CD4-positive, alpha-beta T cell treated with Interferon gamma for 1 hour (primary cell): ENCODE measurements around the gene KRTAP5-5.
"Not testable (repeated sequence)": the region's sequence is repeated elsewhere in the genome, so short reads cannot be mapped to it uniquely, and the experiment has no call there.

Source experiments
- DNase-seq: peaks from one replicate; pipeline ENCODE4 v3.0.0-alpha.2; 2020

KRTAP5-5 gene, protein sequence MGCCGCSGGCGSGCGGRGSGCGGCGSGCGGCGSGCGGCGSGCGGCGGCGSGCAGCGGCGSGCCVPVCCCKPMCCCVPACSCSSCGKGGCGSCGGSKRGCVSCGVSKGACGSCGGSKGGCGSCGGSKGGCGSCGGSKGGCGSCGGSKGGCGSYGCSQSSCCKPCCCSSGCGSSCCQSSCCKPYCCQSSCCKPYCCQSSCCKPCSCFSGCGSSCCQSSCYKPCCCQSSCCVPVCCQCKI

DNA sequence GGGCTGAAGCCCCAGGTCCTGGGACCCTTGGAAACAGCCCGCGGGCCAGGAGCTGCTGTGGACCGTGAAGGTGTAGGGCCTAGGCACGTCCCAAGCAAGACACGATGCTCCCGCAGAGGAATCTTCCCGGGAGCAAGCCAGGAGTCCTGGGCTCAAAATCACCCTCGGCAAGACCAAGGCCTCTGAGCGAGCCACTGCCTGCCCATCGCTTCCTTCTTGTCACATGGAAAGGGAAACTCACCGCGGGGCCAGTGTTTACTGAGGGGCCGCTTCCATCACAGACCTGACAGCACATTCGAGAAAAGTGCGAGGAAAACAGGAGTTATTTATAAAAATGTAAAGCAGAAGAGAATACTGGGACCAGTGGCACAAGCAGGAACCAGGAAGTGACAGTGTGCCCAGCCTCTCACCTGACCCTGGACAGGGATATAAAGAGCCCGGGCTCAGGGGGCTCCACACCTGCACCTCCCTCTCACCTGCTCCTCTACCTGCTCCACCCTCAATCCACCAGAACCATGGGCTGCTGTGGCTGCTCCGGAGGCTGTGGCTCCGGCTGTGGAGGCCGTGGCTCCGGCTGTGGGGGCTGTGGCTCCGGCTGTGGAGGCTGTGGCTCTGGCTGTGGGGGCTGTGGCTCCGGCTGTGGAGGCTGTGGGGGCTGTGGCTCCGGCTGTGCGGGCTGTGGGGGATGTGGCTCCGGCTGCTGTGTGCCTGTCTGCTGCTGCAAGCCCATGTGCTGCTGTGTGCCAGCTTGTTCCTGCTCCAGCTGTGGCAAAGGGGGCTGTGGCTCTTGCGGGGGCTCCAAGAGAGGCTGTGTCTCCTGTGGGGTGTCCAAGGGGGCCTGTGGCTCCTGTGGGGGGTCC, at the start of gene KRTAP5-5:
Gene KRTAP5-5 (plus strand): TSS at position 450 of the 860 bp plus-strand sequence. CDS start 66 bp downstream, at position 516.
- no peak for DNase-seq

DNA sequence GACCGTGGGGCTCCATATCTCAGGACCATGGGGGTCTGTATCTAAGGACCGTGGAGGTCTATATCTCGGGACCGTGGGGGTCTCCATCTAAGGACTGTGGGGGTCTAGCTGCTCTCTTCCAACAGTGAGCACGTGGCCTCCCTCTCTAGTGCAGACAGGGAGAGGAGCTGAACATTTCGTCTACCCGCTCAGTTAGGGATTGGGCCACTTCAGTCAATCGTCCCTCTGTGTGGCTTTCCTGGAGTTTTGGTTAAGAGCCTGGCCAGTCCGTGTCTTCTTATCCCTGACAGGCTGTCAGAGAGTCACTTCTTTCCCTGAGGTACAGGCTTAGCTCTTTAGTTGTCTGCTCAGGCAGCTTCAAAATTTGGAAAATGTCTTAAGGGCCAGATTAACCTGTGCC, 47.6 kb upstream of the KRTAP5-5 start:
- DNase-seq: no peak

DNA sequence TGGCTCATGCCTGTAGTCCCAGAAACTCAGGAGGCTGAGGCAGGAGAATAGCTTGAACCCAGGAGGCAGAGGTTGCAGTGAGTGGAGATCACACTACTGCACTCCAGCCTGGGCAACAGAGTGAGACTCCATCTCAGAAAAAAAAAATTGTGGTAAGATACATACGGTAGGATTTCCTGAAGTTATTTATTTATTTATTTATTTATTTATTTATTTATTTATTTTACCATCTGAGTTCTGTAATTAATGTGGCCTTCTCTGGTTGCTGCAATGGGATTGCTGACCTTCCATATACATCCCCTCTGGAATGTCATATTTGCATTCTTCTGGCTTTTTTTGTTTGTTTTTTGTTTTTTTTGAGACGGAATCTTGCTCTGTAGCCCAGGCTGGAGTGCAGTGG, 46.7 kb upstream of the KRTAP5-5 start:
- not testable (repeated sequence) for DNase-seq

DNA sequence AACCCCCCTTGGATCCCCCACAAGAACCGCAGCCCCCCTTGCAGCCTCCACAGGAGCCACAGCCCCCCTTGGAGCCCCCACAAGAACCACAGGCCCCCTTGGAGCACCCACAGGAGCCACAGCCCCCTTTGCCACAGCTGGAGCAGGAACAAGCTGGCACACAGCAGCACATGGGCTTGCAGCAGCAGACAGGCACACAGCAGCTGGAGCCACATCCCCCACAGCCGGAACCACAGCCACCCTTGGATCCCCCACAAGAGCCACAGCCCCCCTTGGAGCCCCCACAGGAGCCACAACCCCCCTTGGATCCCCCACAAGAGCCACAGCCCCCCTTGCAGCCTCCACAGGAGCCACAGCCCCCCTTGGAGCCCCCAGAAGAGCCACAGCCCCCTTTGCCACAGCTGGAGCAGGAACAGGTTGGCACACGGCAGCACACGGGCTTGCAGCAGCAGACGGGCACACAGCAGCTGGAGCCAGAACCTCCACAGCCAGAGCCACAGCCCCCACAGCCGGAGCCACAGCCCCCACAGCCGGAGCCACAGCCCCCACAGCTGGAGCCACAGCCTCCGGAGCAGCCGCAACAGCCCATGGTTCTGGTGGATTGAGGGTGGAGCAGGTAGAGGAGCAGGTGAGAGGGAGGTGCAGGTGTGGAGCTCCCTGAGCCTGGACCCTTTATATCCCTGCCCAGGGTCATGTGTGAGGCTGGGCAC, 44.8 kb upstream of the KRTAP5-5 start, which contains the start of gene KRTAP5-1:
Gene KRTAP5-1 (minus strand): TSS at position 623 of the 710 bp plus-strand sequence. CDS start 34 bp downstream, at position 589.
- DNase-seq: not testable (repeated sequence)

DNA sequence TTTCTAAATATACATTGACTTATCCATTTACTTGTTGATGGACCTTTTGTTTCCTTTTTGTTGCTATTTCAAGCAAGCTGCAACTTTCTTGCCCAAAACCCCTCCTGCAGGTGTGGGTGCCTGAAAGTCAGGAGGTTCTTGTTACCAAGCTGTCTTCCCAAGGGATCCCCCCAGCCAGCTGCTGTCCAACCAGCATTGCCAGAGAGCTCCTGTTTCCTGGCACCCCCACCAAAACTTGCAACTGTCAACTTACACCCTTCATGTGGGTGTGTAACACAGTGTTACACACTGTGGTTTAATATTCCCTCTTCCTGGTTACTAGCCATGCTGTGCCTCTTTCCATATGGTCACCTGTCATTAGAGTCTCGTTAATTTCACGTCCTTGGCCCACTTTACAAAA, 42.9 kb upstream of the KRTAP5-5 start:
- no peak for DNase-seq

DNA sequence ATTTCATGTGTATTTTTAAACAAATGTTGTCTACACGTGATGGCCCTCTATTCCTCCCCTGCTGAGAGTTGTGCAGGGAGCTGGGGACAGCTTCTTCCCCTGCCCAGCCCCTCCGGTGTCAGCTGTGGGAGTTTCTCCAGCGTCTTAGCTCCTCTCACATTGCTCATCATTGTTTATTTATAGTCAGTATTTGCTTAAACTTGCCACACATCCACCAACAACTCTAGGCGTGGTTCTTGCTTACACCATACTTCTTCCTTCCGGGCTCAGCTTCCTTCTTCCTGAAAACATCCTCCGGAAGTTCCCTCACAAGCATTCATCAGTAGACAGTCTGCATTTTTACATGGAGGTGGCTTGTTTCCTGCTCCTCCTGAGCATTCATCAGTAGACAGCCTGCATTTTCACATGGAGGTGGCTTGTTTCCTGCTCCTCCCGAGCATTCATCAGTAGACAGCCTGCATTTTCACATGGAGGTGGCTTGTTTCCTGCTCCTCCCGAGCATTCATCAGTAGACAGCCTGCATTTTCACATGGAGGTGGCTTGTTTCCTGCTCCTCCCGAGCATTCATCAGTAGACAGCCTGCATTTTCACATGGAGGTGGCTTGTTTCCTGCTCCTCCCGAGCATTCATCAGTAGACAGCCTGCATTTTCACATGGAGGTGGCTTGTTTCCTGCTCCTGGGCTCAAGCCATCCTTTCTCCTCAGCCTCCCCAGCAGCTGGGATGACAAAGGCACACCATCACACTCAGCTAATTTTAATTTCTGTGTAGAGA, 40.2 kb upstream of the KRTAP5-5 start:
- DNase-seq: peak; percentile 38

DNA sequence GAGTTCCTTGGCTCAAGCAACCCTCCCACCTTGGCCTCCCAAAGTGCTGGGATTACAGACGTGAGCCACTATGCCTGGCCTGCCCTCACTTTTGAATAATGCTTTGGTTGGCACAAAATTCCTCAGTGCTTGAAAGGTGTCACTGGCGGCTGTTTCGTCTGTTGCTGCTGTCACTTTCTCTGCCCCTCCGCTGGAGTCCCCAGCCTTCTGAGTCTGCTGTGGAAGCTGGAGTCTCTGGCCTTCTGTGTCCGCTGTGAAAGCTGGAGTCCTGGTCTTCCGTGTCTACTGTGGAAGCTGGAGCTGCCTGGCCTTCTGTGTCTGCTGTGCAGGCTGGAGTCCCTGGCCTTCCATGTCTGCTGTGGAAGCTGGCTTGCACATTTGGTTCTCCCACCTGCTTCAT, 39.6 kb upstream of the KRTAP5-5 start:
- DNase-seq: no peak

DNA sequence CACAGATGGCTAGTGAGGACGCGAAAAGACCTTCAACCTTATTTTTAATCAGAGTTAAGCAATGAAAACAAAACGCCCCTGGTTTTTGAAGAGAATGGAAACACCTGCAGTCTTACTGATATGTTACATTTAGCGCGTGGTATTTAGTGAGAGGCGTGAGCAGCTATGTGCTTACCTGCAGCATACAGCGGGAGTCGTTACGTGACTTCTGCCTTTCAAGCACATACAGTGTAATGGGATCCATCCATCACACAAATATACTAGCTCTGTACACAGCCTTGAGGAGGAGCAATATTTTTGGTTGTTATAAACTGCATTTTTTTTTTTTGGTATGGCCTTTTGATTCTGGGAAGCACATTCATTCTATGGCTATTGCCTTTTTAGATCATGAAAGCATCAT, 36.9 kb upstream of the KRTAP5-5 start:
- no peak for DNase-seq

DNA sequence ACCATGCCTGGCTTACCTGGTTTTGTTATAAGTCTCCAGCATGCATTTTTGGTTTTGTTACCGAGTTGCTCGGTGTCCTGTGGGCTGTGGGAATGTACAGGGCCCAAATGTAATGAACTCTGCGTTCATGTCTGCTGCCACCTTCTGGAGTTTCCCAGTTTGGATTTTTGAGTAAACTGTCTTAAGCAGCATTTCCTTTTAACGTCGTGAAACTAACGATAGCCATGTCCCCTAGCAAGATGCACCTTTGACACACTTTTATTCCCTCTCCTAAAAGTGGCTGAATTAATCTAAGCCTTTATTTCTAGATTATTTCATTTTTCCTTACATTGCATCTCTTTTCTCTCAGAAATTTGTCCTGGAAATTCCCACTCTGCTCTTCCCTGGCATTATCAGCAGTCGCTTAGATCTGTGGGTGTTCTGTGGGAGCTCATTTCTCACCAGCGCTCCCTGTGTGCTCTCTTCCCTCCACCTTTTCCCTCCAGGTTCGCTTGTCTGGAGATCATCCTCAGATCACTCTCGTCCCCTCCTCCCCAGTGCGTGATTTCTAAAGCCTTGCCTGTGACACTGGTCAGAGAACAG, 33.5 kb upstream of the KRTAP5-5 start:
- not testable (repeated sequence) for DNase-seq

DNA sequence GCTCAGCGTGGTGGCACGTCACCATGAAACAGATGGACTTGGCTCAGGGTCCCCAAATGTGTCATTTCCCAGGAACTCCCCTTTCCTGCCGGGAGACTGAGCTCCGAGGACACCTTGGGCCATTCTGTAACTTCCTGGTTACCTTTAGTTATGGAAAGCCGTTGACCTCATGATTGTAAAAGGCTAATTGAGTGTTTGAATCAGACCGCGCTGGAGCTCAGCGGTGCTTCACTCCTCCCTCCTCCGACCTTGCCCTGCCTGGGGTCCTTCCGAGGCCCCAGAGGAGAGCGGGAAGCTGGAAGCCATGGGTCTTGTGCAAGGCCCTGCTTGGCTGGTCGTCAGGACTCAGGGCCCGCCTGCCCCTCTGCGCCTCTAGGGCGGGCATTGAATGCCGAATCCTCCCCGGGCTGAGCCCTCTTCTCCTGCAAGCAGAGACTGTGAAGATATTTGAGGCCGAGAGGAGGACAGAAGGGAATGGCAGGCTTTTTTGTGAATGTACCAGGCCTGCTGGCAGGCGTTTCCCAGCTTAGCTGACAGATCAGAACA, 32.9 kb upstream of the KRTAP5-5 start:
- DNase-seq: not testable (repeated sequence)

DNA sequence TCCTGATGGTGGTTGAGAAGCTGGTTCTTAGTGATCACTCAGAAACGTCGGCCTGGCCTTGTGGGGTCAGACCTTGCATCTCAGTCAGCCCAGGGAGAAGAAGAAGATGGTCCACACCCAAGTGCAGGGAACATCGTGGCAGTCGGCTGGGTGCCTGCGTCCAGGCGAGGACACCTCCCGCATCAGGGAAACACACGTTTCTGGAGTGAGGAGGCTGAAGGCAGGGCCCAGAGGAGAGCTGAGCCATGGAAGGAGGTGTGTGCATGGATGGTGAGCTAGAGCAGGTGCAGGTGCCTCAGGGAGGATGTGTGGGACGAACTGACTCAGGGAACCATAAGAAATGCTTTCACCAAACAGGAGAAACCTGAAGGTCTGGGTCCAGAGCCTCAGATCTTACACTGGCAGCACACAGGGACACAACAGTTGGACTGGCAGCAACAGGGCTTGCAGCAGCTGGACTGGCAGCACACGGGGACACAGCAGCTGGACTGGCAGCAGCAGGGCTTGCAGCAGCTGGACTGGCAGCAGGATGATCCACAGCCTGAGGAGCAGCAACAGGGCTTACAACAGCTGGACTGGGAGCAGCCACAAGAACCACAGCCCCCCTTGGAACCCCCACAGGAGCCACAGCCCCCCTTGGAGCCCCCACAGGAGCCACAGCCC, 32.1 kb upstream of the KRTAP5-5 start:
- DNase-seq: no peak

DNA sequence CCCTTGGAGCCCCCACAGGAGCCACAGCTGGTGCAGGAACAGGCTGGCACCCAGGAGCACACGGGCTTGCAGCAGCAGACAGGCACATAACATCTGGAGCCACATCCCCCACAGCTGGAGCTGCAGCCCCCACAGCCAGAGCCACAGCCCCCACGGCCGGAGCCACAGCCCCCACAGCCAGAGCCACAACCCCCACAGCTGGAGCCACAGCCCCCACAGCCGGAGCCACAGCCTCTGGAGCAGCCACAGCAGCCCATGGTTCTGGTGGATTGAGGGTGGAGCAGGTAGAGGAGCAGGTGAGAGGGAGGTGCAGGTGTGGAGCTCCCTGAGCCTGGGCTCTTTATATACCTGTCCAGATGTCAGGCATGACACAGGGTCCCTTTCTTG, 31.6 kb upstream of the KRTAP5-5 start, which contains the start of gene KRTAP5-2:
Gene KRTAP5-2 (minus strand): TSS at position 301 of the 387 bp plus-strand sequence. CDS start 44 bp downstream, at position 257.
- DNase-seq: no peak

DNA sequence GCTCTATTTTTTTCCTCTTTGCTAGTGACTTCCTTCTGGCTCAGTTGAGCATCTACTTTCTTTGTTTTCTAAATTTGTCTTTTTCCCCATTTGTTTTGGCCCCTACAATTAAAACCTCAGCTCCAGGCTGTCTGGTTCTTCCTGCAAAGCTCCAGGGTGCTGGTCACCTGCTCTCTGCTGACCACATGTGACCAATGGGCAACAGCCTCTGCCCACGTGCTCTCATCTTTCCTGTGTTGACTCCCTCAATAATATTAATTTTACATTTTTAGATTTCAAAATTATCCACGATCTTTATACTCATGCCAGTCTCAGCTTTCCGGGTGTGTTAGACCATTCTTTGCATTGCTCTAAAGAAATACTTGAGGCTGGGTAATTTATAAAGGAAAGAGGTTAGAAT, 31.2 kb upstream of the KRTAP5-5 start:
- not testable (repeated sequence) for DNase-seq

DNA sequence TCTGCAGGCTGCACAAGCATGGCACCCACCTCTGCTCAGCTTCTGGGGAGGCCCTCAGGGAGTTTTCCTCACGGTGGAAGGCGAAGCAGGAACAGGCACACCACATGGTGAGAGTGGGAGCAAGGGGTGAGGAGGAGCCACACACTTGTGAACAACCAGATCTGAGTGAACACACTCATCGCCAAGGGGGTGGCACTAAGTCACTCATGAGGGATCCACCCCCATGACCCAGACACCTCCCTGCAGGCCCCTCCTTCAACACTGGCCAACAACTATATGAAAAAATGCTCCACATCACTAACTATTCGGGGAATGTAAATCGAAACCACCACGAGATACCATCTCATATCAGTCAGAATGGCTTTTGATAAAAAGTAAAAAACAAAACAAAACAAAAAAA, 30.8 kb upstream of the KRTAP5-5 start:
- no peak for DNase-seq

DNA sequence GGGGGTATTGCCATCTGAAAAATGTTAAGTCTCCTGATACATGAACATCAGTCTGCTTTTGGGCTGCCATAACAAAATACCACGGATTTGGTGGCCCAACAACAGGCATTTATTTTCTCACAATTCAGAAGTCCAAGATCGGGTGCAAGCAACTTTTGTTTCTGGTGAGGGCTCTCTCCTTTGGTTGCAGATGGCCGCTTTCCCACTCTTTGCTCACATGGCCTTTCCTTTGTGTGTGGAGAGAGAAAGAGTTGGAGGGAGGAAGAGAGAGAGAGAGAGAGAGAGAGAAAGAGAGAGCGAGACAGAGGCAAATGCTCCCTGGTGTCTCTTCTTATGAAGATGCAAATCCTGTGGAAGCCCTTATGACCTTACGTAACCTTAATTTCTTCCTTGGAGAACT, 28.9 kb upstream of the KRTAP5-5 start:
- DNase-seq: no peak

DNA sequence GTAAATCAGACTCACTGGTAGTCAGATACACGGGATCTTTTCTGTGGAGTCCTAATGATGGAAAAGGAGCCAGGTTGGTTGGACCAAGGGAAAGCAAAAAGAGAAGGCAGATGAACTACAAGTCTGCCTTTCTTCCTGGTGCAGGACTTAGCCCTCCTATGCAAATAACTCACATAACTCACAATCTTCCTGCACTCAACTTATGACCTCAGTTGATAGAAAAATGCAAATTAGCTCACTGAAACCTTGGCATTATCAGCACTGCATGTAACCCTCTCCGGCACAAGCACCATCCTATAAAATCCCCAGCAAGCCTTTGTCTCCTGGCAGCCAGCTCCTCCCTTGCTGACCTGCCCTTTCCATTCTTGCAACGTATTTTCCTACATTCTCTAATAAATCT, 27.9 kb upstream of the KRTAP5-5 start:
- not testable (repeated sequence) for DNase-seq

DNA sequence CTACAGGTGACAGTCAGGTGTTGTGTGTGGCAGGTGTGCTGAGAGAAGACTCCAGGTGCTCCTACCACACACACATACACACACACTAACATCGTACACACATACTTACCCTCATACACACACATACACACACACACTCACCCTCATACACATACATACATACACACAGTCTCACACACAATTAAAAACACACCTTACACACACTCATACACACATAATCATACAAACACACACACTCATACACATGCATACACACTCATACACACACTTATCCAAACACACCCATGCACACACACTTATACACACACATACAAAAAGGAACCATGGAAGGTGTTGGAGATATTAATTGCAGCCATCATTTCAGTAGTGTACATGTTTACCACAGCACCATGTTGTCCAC, 25.9 kb upstream of the KRTAP5-5 start:
- no peak for DNase-seq

DNA sequence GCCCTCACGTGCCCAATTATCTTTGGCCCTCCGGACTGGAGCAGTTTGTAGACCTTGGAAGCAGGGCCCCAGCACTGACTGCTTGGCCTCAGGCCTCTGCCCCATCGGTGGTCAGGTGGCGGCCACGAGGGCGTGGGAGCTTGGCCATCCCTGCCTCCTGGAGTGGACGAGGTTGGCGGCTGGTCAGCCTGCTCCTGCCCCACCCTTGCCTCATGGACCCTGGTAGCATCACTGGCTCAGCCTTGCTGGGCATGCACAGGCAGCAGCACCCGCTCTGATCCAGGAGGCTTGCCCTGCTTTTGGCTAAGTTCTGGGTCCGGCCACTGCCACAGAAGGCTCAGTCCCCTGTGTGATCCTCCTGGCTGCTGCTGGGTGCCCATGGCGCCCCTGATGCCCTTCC, 25.4 kb upstream of the KRTAP5-5 start:
- no peak for DNase-seq

DNA sequence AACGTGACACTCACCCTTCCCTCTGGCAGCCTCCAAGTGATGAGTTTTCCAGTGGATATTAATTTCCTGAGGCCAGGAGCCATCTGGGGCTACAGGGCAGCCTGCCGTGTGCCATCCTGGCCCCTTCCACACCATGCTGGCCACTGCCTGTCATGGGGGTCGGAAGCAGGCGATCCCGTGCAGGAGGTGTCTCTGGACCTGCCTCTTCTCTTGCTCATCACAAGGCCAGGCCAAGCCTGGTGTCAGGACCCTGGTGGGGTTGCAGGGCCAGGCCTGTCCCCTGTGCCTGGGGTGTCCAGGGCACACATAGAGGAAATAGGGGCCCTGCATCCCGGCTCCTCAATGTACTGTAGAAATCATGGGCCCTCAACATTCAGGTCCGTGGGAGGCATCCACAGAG, 24.9 kb upstream of the KRTAP5-5 start:
- DNase-seq: no peak

DNA sequence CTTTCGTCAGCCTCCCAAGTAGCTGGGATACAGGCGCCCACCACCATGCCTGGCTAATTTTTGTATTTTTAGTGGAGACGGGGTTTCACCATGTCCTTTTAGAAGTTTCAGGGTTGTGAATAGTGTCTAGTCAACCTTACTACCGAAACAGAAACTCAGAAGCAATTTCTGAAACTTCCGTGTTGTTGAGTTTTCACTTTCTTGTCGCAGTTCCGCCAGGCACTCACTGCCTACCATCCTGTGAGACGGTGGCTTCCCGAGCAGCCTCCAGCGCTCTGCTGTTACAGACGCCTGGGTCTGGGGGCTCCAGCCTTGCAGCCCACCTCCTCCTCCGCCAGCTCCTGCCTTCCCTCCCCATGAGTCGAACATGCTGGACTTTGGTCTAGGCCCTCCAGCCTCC, 23.7 kb upstream of the KRTAP5-5 start:
- DNase-seq: not testable (repeated sequence)

DNA sequence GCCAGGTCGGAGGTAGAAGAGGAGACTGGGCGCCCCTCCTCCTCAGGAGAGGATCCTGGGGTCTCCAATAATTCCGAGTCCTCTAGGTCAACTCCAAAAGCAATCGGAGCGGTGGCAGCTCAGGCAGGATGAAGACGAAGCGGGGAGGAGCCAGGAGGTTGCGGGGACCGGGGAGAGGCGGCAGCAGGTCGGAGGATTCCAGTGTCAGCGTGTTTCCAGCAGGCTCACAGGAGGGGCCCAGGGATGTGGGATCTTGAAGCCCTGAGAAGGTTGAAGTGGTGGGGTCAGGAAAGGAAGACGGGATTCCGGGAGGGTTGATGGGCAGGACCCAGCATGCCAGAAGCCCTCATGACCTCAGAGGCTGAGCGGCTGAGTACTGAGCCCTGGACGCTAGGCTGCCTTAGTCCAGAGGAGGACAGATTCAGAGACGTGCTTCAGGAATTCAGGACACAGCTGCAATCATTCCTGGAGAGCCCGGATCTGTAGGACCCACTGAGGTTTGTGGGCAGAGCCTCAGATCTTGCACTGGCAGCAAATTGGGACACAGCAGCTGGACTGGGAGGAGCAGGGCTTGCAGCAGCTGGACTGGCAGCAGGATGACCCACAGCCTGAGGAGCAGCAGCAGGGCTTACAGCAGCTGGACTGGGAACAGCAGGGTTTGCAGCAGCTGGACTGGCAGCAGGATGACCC, 22.3 kb upstream of the KRTAP5-5 start:
- not testable (repeated sequence) for DNase-seq
